ENCODE data around the gene STX1B. TPM values are rescaled to one million over a fixed set of nuclear protein-coding genes. Genes with fewer than 3 reads are reported as not detected.
A peak's percentile ranks its signal among the peaks of the same experiment; 100 is the strongest.

The STX1B gene
- polyA plus RNA-seq, 2 donors, result 0.29 to 1.6 TPM

- Histone ChIP-seq H3K4me3 (ENCODE audit: low read depth in 1 of 2, low read length in 2 of 2) (no peak overlapping the region), H3K36me3 (ENCODE audit: control insufficient read depth in 2 of 2, insufficient read depth in 2 of 2, low read length in 1 of 2) (peaks cover 12 to 51% of the 10 kb centered on the region in 2 donors), H3K9me3 (ENCODE audit: control insufficient read depth in 2 of 2, insufficient read depth in 1 of 2, low read depth in 1 of 2, low read length in 1 of 2) (no peaks in the 10 kb centered on the region), H3K4me1 (ENCODE audit: control insufficient read depth in 2 of 2, insufficient read depth in 2 of 2, low read length in 1 of 2) (no peaks in the 10 kb centered on the region), H3K27me3 (ENCODE audit: control insufficient read depth in 1 of 2, insufficient read depth in 2 of 2, low read length in 2 of 2) (no peaks in the 10 kb centered on the region), H3K27ac (ENCODE audit: low read depth in 2 of 2, low read length in 1 of 2) (no peak overlapping the region)
- 92 to 95% methylated on average over 12 to 14 of the region's 14 CpGs for WGBS, 2 donors
These were observed 39.1 kb downstream of the STX1B start for GRCh38 chr16:30971298-30971697.

- WGBS, 2 donors, result 96 to 98% methylated on average over 19 of the region's 19 CpGs
- peaks cover 11 to 58% of the 10 kb centered on the region in 2 donors for H3K36me3 ChIP-seq (ENCODE audit: control insufficient read depth in 2 of 2, insufficient read depth in 2 of 2, low read length in 1 of 2)
These were observed 41.1 kb downstream of the STX1B start for GRCh38 chr16:30969246-30969842.

GRCh38 chr16:30967795-30968194, 42.6 kb downstream of the STX1B start:
- no peaks in the 10 kb centered on the region for H3K27me3 ChIP-seq (ENCODE audit: control insufficient read depth in 1 of 2, insufficient read depth in 2 of 2, low read length in 2 of 2)
- no peak overlapping the region for H3K27ac ChIP-seq (ENCODE audit: low read depth in 2 of 2, low read length in 1 of 2)
- H3K36me3 ChIP-seq (ENCODE audit: control insufficient read depth in 2 of 2, insufficient read depth in 2 of 2, low read length in 1 of 2), result peaks cover 10 to 64% of the 10 kb centered on the region in 2 donors
- H3K4me3 ChIP-seq (ENCODE audit: low read depth in 1 of 2, low read length in 2 of 2), result no peak overlapping the region
- peaks cover 0 to 2% of the 10 kb centered on the region in 2 donors for H3K9me3 ChIP-seq (ENCODE audit: control insufficient read depth in 2 of 2, insufficient read depth in 1 of 2, low read depth in 1 of 2, low read length in 1 of 2)
- WGBS, 2 donors, result 86 to 90% methylated on average over 4 of the region's 4 CpGs
- H3K4me1 ChIP-seq (ENCODE audit: control insufficient read depth in 2 of 2, insufficient read depth in 2 of 2, low read length in 1 of 2), result no peaks in the 10 kb centered on the region

More at GRCh38 chr16:30969246-30969842, 41.1 kb downstream of the STX1B start:
- Histone ChIP-seq H3K27ac (ENCODE audit: low read depth in 2 of 2, low read length in 1 of 2) (no peak overlapping the region), H3K27me3 (ENCODE audit: control insufficient read depth in 1 of 2, insufficient read depth in 2 of 2, low read length in 2 of 2) (no peaks in the 10 kb centered on the region), H3K9me3 (ENCODE audit: control insufficient read depth in 2 of 2, insufficient read depth in 1 of 2, low read depth in 1 of 2, low read length in 1 of 2) (peaks cover 0 to 2% of the 10 kb centered on the region in 2 donors), H3K4me3 (ENCODE audit: low read depth in 1 of 2, low read length in 2 of 2) (no peak overlapping the region), H3K4me1 (ENCODE audit: control insufficient read depth in 2 of 2, insufficient read depth in 2 of 2, low read length in 1 of 2) (no peaks in the 10 kb centered on the region)

- H3K4me1 ChIP-seq (ENCODE audit: control insufficient read depth in 2 of 2, insufficient read depth in 2 of 2, low read length in 1 of 2), result no peaks in the 10 kb centered on the region
- no peak overlapping the region for H3K27ac ChIP-seq (ENCODE audit: low read depth in 2 of 2, low read length in 1 of 2)
- no peak overlapping the region for H3K4me3 ChIP-seq (ENCODE audit: low read depth in 1 of 2, low read length in 2 of 2)
- peaks cover 0 to 2% of the 10 kb centered on the region in 2 donors for H3K9me3 ChIP-seq (ENCODE audit: control insufficient read depth in 2 of 2, insufficient read depth in 1 of 2, low read depth in 1 of 2, low read length in 1 of 2)
- no peaks in the 10 kb centered on the region for H3K27me3 ChIP-seq (ENCODE audit: control insufficient read depth in 1 of 2, insufficient read depth in 2 of 2, low read length in 2 of 2)
- H3K36me3 ChIP-seq (ENCODE audit: control insufficient read depth in 2 of 2, insufficient read depth in 2 of 2, low read length in 1 of 2), result peaks cover 13 to 61% of the 10 kb centered on the region in 2 donors
- 90 to 94% methylated on average over 19 of the region's 19 CpGs for WGBS, 2 donors
These were observed 44.3 kb downstream of the STX1B start for GRCh38 chr16:30966033-30966619.

- 88 to 95% methylated on average over 15 of the region's 15 CpGs for WGBS, 2 donors
- Histone ChIP-seq H3K4me1 (ENCODE audit: control insufficient read depth in 2 of 2, insufficient read depth in 2 of 2, low read length in 1 of 2) (no peaks in the 10 kb centered on the region), H3K36me3 (ENCODE audit: control insufficient read depth in 2 of 2, insufficient read depth in 2 of 2, low read length in 1 of 2) (peaks cover 17 to 61% of the 10 kb centered on the region in 2 donors), H3K9me3 (ENCODE audit: control insufficient read depth in 2 of 2, insufficient read depth in 1 of 2, low read depth in 1 of 2, low read length in 1 of 2) (peaks cover 0 to 2% of the 10 kb centered on the region in 2 donors), H3K27ac (ENCODE audit: low read depth in 2 of 2, low read length in 1 of 2) (no peak overlapping the region), H3K4me3 (ENCODE audit: low read depth in 1 of 2, low read length in 2 of 2) (no peak overlapping the region), H3K27me3 (ENCODE audit: control insufficient read depth in 1 of 2, insufficient read depth in 2 of 2, low read length in 2 of 2) (no peaks in the 10 kb centered on the region)
These were observed 45.0 kb downstream of the STX1B start for GRCh38 chr16:30965436-30965835.

- Histone ChIP-seq H3K27ac (ENCODE audit: low read depth in 2 of 2, low read length in 1 of 2) (no peak overlapping the region), H3K4me1 (ENCODE audit: control insufficient read depth in 2 of 2, insufficient read depth in 2 of 2, low read length in 1 of 2) (no peaks in the 10 kb centered on the region), H3K27me3 (ENCODE audit: control insufficient read depth in 1 of 2, insufficient read depth in 2 of 2, low read length in 2 of 2) (no peaks in the 10 kb centered on the region), H3K36me3 (ENCODE audit: control insufficient read depth in 2 of 2, insufficient read depth in 2 of 2, low read length in 1 of 2) (peaks cover 16 to 60% of the 10 kb centered on the region in 2 donors), H3K9me3 (ENCODE audit: control insufficient read depth in 2 of 2, insufficient read depth in 1 of 2, low read depth in 1 of 2, low read length in 1 of 2) (peaks cover 0 to 2% of the 10 kb centered on the region in 2 donors), H3K4me3 (ENCODE audit: low read depth in 1 of 2, low read length in 2 of 2) (no peak overlapping the region)
- WGBS, 2 donors, result 89 to 93% methylated on average over 33 of the region's 33 CpGs
These were observed 45.7 kb downstream of the STX1B start for GRCh38 chr16:30964574-30965226.

GRCh38 chr16:30963925-30964511, 46.4 kb downstream of the STX1B start:
- no peak overlapping the region for H3K4me3 ChIP-seq (ENCODE audit: low read depth in 1 of 2, low read length in 2 of 2)
- H3K27ac ChIP-seq (ENCODE audit: low read depth in 2 of 2, low read length in 1 of 2), result no peak overlapping the region
- peaks cover 13 to 54% of the 10 kb centered on the region in 2 donors for H3K36me3 ChIP-seq (ENCODE audit: control insufficient read depth in 2 of 2, insufficient read depth in 2 of 2, low read length in 1 of 2)
- peaks cover 0 to under 1% of the 10 kb centered on the region in 2 donors for H3K4me1 ChIP-seq (ENCODE audit: control insufficient read depth in 2 of 2, insufficient read depth in 2 of 2, low read length in 1 of 2)
- 91 to 92% methylated on average over 18 of the region's 18 CpGs for WGBS, 2 donors
- H3K27me3 ChIP-seq (ENCODE audit: control insufficient read depth in 1 of 2, insufficient read depth in 2 of 2, low read length in 2 of 2), result no peaks in the 10 kb centered on the region
- H3K9me3 ChIP-seq (ENCODE audit: control insufficient read depth in 2 of 2, insufficient read depth in 1 of 2, low read depth in 1 of 2, low read length in 1 of 2), result peaks cover 0 to 2% of the 10 kb centered on the region in 2 donors

- no peak overlapping the region for H3K4me3 ChIP-seq (ENCODE audit: low read depth in 1 of 2, low read length in 2 of 2)
- H3K36me3 ChIP-seq (ENCODE audit: control insufficient read depth in 2 of 2, insufficient read depth in 2 of 2, low read length in 1 of 2), result peaks cover 13 to 41% of the 10 kb centered on the region in 2 donors
- no peaks in the 10 kb centered on the region for H3K27me3 ChIP-seq (ENCODE audit: control insufficient read depth in 1 of 2, insufficient read depth in 2 of 2, low read length in 2 of 2)
- H3K27ac ChIP-seq (ENCODE audit: low read depth in 2 of 2, low read length in 1 of 2), result no peak overlapping the region
- H3K9me3 ChIP-seq (ENCODE audit: control insufficient read depth in 2 of 2, insufficient read depth in 1 of 2, low read depth in 1 of 2, low read length in 1 of 2), result peaks cover 0 to 2% of the 10 kb centered on the region in 2 donors
- H3K4me1 ChIP-seq (ENCODE audit: control insufficient read depth in 2 of 2, insufficient read depth in 2 of 2, low read length in 1 of 2), result peaks cover 9 to 10% of the 10 kb centered on the region in 2 donors
- 93 to 95% methylated on average over 11 of the region's 11 CpGs for WGBS, 2 donors
These were observed 49.1 kb downstream of the STX1B start for GRCh38 chr16:30961384-30961783.

- Histone ChIP-seq H3K9me3 (ENCODE audit: control insufficient read depth in 2 of 2, insufficient read depth in 1 of 2, low read depth in 1 of 2, low read length in 1 of 2) (no peaks in the 10 kb centered on the region), H3K27me3 (ENCODE audit: control insufficient read depth in 1 of 2, insufficient read depth in 2 of 2, low read length in 2 of 2) (no peaks in the 10 kb centered on the region), H3K4me1 (ENCODE audit: control insufficient read depth in 2 of 2, insufficient read depth in 2 of 2, low read length in 1 of 2) (peaks cover 9 to 14% of the 10 kb centered on the region in 2 donors), H3K27ac (ENCODE audit: low read depth in 2 of 2, low read length in 1 of 2) (peak overlapping the region; percentile 96 to 98), H3K36me3 (ENCODE audit: control insufficient read depth in 2 of 2, insufficient read depth in 2 of 2, low read length in 1 of 2) (peaks cover 6 to 14% of the 10 kb centered on the region in 2 donors), H3K4me3 (ENCODE audit: low read depth in 1 of 2, low read length in 2 of 2) (peak overlapping the region; percentile 90)
- WGBS, 2 donors, result 10% methylated on average over 53 to 55 of the region's 55 CpGs
These were observed 52.0 kb downstream of the STX1B start for GRCh38 chr16:30958175-30959079.

Data from esophagus (tissue), 2 donors.